ENCODE measurements around the gene INPP5D.

The INPP5D gene

GRCh38 chr2:233117351-233117750 is 57.2 kb downstream of the INPP5D start:
- TF ChIP-seq, protein P1, sequence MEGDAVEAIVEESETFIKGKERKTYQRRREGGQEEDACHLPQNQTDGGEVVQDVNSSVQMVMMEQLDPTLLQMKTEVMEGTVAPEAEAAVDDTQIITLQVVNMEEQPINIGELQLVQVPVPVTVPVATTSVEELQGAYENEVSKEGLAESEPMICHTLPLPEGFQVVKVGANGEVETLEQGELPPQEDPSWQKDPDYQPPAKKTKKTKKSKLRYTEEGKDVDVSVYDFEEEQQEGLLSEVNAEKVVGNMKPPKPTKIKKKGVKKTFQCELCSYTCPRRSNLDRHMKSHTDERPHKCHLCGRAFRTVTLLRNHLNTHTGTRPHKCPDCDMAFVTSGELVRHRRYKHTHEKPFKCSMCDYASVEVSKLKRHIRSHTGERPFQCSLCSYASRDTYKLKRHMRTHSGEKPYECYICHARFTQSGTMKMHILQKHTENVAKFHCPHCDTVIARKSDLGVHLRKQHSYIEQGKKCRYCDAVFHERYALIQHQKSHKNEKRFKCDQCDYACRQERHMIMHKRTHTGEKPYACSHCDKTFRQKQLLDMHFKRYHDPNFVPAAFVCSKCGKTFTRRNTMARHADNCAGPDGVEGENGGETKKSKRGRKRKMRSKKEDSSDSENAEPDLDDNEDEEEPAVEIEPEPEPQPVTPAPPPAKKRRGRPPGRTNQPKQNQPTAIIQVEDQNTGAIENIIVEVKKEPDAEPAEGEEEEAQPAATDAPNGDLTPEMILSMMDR (conservative IDR thresholded peaks at IDR 0.05; ENCODE audit: low read depth), result no peak
- no peak overlapping the region for H3K27ac ChIP-seq
- POLR2A ChIA-PET (ENCODE audit: low non-redundant PET), result no interaction called here
- DNase-seq (ENCODE audit: low spot score), result no peak
- CTCF ChIA-PET, result interaction anchor here (0.6 kb wide), 1 partner anchor 260 kb away, joined by 3 read pairs; no protein-coding TSS in a partner anchor

DNA sequence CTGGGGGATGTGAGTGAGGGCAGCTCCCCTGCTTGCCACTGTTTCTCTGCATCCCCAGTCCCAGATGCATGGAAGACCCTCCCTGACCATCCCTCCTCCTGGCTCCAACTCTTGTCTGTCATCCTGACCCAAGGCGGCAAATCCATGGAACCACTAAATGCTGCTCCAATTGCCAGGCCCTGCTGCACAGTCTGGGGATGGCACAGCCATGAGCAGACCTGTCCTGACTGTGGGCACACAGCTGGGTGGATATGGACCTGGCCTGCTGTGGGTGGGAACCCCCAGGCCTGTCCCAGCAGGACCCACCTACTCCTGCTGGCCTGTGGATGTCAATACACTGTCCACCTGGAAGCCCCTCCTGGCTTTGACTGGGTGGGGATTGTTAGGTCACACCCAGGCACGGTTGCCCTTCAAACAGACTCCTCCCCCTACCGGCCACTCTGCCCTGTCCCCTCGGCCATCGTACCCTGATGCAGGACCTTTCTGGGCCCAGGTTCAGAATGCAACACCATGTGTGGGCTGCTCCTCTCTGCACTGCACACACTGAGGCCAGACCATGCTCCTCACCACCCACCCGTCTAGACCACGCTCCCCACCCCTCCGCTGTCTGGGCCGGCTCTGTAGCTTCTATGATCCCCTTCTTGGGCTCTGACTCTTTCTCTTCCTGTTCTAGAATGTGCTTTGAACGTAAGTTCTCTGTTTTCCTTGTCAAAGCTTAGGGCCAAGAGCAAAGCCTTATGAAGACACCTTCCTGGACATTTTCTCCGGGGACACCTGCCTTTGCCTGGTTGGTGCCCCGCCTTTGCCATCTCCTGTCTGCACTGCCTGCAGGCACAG is 57.9 kb downstream of the INPP5D start:
- no peak overlapping the region for H3K27ac ChIP-seq
- TF ChIP-seq, protein P1 (conservative IDR thresholded peaks at IDR 0.05; ENCODE audit: low read depth), result no peak
- CTCF ChIA-PET, result interaction anchor here (0.6 kb wide), 2 partner anchors 92 to 260 kb away, joined by 3 to 4 read pairs; no protein-coding TSS in a partner anchor
- POLR2A ChIA-PET (ENCODE audit: low non-redundant PET), result no interaction called here
- no peak for DNase-seq (ENCODE audit: low spot score)

GRCh38 chr2:233118648-233119000 is 58.5 kb downstream of the INPP5D start:
- TF ChIP-seq, protein P1 (conservative IDR thresholded peaks at IDR 0.05; ENCODE audit: low read depth), result no peak
- POLR2A ChIA-PET (ENCODE audit: low non-redundant PET), result no interaction called here

DNA sequence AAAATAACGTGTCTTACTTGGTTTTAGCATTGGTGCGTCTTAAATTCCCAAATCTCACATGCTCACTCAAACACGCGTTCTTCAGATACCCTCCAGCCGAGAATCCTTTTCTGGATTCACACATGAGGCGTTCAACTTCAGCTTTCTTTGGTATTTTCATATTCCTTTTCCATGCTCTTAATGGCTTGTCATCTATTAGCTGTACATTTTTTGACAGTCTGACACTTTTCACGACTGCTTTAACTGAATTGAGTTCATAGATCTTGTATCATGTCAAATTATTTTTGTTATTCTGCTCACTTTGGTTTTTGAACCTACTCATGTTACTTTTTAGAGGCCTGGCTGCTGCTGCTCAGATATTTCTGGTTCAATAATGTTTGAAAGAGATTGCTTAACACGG is 59.0 kb downstream of the INPP5D start:
- POLR2A ChIA-PET (ENCODE audit: low non-redundant PET), result no interaction called here
- DNase-seq (ENCODE audit: low spot score), result no peak
- CTCF ChIA-PET, result no interaction called here
- no peak overlapping the region for H3K27ac ChIP-seq
- TF ChIP-seq, protein P1 (conservative IDR thresholded peaks at IDR 0.05; ENCODE audit: low read depth), result no peak

More at GRCh38 chr2:233118648-233119000, 58.5 kb downstream of the INPP5D start:
- DNase-seq (ENCODE audit: low spot score), result no peak
- H3K27ac ChIP-seq, result no peak overlapping the region
- CTCF ChIA-PET, result no interaction called here

- DNase-seq (ENCODE audit: low spot score), result no peak
- no peak overlapping the region for H3K27ac ChIP-seq
- POLR2A ChIA-PET (ENCODE audit: low non-redundant PET), result no interaction called here
- TF ChIP-seq, protein P1 (conservative IDR thresholded peaks at IDR 0.05; ENCODE audit: low read depth), result no peak
- CTCF ChIA-PET, result no interaction called here
Observed at GRCh38 chr2:233119806-233120205, 59.7 kb downstream of the INPP5D start.

DNA sequence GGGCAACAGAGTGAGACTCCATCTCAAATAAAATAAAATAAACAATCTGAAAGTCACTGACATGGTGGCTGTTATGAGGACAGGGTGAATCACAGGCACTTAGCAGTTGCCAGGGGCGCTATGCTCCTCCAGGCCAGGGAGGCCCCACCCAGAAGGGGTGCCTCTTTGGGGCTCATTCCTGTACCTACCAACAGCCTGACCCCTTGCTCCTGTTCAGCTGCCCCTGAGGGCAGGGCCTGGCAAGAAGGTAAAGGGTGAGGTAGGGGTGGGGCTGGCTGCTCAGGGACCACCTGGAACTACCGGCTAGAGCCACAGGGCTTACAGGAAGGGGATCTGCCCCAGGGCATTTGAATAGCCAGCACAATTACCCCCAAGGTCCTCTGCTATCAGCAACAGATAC is 60.3 kb downstream of the INPP5D start:
- POLR2A ChIA-PET (ENCODE audit: low non-redundant PET), result no interaction called here
- no peak overlapping the region for H3K27ac ChIP-seq
- TF ChIP-seq, protein P1 (conservative IDR thresholded peaks at IDR 0.05; ENCODE audit: low read depth), result no peak
- CTCF ChIA-PET, result no interaction called here
- DNase-seq (ENCODE audit: low spot score), result no peak
